Activated CD4-positive, CD25-positive, alpha-beta regulatory T cell treated with anti-CD3 and anti-CD28 coated beads, Interleukin-2, amount 50 U/mL, for 24 hours (primary cell): ENCODE results near the gene EP400.
A peak's percentile ranks its signal among the peaks of the same experiment; 100 is the strongest.

Source experiments
- ATAC-seq, 2 donors: fragments of 150-1000 bp; cut with Tn5 transposase; one replicate each; pipeline ENCODE4 v1.10.0; 2021; ENCODE audit warnings: mild to moderate bottlenecking in 1 of 2, moderate library complexity in 1 of 2

EP400 gene

DNA sequence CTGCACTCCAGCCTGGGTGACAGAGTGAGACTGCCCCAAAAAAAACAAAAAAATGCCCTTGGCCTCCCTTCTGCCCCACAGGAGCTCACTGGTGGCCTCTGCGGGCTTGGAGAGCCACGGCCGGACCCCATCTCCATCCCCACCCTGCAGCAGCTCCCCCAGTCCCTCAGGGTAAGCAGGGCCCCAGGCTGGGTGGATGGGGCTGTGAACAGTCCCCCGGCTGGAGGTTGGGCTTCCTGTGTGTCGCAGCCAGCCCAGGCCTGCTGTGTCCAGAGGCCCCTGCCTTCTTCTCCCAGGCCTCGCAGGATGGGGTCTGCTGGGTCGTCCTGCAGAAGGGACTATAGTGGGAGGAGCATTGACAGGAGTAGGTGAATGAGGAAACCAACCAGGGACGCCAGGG is 36.1 kb upstream of the EP400 start:
- no peak for ATAC-seq

DNA sequence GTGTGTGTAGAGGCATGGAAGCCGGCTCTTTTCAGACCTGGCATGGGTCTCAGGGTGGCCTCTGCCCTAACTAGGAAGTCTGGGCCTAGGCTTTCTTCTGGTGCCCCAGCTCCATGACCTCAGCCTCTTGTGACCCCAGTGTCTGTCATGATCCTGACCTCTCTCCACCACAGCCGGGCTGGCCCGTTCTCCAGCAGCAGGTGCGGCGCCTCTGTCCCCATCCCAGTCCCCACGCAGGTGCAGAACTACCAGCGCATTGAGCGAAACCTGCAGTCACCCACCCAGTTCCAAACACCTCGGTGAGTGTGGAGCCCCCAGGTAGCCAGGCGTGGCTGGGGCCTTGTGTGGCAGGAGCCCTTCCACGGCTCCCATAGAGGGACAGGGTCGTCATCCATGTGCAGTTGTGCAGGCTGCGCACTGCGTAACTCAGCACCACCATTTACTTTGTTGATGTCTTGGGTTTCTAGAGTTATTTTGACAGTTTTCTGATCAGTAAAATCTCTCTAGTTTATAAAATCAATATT is 35.5 kb upstream of the EP400 start:
- no peak for ATAC-seq

DNA sequence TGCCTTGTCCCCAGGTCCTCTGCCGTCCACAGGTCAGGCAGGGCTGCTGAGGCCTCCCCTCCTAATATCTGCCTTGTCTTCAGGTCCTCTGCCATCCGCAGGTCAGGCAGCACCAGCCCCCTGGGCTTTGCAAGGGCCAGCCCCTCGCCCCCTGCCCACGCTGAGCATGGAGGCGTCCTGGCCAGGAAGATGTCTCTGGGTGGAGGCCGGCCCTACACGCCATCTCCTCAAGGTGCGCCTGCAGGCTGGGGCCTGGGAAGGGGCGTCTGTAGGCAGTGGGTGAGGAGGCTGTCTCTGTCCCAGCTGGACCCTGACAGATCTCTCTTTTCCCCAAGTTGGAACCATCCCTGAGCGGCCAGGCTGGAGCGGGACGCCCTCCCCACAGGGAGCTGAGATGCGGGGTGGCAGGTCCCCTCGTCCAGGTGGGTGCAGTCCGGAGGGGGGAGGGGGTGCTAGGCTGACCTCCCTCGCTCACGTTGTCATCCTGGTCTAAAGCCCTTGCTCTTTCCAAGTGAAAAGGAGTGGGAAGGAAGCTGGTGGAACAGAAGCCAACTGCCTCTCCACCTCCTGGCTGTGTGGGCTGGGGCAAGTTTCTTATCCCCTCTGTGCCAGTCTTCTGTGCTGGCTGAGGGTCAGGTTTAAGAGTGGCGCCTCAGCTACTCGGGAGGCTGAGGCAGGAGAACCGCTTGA is 34.6 kb upstream of the EP400 start:
- no peak for ATAC-seq

- ATAC-seq = no peak
Observed at GRCh38 chr12:131915823-131916222, 33.9 kb upstream of the EP400 start.

- no peak for ATAC-seq
Observed at GRCh38 chr12:131916306-131917138, 33.2 kb upstream of the EP400 start.

GRCh38 chr12:131917139-131917710 is 32.5 kb upstream of the EP400 start:
- no peak for ATAC-seq

DNA sequence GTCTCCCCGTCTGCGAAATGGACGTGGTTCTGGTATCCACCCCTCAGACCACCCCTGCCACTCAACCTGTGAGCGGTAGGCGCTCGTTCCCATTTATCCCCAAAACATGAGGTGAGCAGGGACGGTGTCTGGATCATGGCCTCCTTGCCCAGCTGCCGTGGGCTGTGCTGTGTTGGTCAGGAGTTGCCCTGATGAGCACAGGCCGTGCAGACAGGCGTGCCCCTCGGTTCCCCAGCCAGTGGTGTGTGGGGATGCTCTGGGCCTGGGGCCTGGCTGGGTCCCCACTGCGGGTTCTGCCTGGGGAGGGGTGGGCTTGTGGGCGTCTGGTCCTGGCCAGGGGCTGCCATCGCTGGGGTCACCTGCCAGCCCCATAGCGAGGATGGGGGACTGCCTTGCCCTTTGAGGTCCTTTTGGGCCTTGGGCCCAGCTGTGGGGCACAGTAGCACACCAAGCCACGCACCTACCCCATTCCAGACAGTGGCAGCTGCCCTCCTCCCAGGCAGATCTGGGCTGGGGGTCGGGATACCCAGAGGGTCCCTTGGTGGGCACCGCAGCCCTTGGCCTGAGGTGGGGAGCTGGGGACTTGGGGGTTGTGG is 31.9 kb upstream of the EP400 start:
- no peak for ATAC-seq

GRCh38 chr12:131918311-131919050 is 31.3 kb upstream of the EP400 start:
- ATAC-seq = no peak

DNA sequence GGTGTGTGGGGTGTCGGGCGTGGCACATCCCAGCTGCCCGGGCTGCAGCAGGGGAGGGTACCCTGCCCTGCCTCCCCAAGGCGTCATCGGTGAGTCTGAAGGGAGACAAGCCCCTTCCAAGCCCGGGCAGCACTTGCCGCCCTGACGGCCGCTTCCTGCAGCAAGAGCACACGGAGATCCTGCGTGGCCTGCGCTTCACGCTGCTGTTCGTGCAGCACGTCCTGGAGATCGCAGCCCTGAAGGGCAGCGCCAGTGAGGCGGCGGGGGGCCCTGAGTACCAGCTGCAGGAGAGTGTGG is 30.7 kb upstream of the EP400 start:
- ATAC-seq = no peak

- no peak for ATAC-seq
Observed at GRCh38 chr12:131919366-131920156, 30.2 kb upstream of the EP400 start.

DNA sequence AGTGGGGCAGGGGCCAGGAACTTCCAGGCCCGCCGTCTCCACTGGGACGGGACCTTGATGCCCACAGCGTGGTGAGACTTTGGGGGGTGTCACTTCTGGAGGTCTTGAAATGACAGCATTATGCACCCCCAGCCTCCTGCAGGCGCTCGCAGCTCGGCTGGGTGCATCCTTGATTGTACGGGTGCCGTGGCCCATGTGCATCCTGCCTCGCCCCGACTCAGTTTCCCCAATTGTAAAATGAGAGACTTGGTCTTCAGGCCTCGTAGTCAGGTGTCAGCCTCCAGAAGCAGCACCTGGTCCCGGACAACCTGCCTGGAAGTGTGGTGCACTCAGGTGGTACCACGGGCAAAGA is 29.6 kb upstream of the EP400 start:
- no peak for ATAC-seq

DNA sequence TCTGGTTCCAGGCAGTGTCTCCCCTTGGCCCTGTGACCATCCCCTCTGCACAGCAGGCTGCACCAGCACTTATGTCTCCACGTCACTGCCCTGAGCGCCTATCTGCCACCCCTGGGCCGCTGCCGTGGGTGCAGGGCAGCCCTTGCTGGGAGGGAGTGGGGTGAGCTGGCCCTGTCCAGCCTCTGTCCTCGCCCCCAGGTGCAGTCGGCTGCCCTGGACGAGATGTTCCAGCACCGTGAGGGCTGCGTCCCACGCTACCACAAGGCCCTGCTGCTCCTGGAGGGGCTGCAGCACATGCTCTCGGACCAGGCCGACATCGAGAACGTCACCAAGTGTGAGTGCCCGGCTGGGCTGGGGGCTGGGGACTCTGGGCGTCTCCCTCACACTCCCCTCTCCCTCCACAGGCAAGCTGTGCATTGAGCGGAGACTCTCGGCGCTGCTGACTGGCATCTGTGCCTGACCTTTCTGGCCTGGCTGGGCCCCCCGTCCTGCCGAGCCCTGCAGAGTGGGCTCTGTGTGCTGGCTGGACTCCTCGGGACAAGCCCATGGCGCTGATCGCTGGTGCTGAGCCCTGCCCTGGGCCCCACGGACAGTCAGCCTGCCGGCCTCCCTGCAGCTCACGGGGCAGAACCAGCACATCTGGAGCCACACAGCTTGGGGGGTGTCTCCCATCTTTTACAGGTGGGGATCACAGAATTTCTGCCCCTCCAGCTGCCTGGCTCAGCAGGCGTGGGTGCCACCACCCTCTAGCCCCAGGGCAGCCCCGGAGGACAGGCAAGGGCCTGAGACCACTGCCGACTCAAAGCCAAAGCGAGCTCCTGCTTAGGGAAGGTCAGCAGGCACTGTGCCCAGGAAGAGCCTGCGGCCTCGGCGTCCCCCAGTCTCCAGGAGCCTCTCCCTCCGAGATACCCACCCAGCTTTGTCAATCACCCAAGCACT is 28.6 kb upstream of the EP400 start:
- ATAC-seq = no peak

GRCh38 chr12:131921866-131922769 is 27.6 kb upstream of the EP400 start:
- ATAC-seq = no peak

DNA sequence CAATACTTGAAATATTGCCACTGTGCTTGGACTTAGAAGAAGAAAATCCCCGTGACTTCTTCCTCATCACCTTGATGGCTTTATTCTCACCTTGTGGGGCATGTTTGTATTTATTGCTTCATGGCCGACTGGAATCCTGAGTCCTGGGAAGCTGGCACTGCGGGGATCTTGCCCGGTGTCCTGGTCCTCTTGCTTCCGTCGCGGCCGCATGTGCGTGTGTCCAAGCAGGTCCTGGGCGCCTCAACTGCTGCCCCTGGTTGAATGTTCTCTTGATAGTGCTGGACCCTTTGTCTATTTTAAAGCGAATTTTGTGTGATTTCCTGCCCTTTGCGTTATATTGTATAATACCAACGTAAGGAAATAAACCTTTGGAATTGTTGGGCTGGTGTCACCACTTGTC is 27.0 kb upstream of the EP400 start:
- no peak for ATAC-seq

- ATAC-seq = no peak
Observed at GRCh38 chr12:131923260-131923659, 26.5 kb upstream of the EP400 start.

DNA sequence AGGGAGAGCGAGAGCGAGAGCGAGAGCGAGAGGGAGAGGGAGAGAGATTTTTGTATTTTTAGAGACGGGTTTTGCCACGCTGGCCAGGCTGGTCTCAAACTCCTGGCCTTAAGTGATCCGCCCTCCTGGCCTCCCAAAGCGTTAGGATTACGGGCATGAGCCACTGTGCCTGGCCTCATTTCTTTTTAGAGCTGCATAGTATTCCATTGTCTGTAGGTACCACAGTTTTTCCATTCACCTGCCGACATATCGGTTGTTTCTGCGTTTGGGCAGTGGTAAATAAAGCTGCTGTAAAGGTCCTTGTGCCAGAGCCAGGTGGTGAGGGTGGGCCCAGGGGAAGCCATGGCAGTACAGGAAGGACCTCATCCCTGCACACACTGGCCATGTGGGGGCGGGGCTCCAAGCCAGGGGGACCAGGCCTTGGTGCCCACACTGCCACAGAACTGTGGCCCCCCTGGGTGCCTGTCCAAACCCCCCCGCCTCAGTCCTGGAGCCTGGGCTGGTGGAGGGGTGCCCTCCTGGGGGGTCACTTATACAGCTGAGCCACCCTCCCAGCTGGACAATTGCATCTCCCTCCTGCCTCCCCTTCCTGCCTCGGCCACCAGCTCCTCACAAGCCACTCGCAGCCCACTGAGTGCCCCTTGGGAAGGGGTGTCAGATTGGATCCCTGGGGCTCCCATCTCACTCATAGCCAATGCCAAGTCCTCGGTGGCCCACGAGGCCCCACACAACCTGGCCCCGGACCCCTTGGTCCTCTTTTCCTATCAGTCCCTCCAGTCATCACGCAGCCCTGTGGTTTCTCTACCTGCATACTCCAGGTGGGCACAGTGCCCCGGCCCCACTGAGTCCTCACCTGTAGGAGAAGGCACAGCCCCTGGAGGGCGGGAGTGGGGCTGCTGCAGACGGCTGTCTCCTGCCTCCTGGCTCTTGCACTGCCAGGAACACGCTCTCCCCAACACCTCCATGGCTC is 22.3 kb upstream of the EP400 start:
- no peak for ATAC-seq

GRCh38 chr12:131928080-131928710 is 21.5 kb upstream of the EP400 start:
- peak in 1 of 2 donors; percentile 4 for ATAC-seq
